NCI-H1930 (cell line): ENCODE measurements around the gene SHCBP1.

ENCODE experiments used
- DNase-seq, 2 experiments: peaks; one replicate each; lab custom pipeline; 2025; lab: John Stamatoyannopoulos, UW

Gene SHCBP1

DNA sequence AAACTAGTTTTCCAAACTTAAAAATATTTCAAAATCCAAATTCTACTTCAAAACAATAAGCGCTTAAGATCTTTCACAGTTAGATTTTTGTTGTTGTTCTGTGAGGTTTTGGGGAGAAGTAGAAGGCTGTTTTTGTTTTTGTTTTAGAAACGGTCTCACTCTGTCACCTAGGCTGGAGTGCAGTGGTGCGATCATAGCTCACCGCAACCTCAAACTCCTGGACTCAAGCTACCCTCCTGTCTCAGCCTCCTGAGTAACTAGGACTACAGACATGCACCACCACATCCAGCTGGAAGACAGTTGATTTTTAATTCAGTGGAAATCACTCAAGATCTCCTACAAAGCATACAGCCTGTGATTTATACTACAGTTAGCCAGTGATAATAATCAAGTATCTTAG, 2.7 kb downstream of the SHCBP1 start:
- DNase-seq = no peak

DNA sequence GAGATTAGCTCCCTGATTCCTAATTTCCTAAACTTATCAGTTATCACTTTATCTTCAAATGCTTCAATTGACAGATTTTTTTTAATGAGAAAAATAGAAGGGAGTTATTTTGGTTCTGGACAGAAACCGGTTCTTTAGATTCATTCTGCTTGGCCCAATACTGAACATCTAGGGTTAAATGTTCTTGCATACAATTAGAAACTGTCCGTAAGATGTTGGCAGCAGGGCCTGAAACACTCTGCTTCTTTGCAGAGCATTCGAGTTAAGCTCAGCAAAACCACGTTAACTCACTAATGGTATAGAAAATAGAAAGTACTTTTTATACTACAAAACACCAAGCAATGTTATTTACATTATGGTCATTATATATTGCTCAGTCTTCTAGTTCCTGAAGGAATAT, 7.2 kb downstream of the SHCBP1 start:
- DNase-seq = no peak

DNA sequence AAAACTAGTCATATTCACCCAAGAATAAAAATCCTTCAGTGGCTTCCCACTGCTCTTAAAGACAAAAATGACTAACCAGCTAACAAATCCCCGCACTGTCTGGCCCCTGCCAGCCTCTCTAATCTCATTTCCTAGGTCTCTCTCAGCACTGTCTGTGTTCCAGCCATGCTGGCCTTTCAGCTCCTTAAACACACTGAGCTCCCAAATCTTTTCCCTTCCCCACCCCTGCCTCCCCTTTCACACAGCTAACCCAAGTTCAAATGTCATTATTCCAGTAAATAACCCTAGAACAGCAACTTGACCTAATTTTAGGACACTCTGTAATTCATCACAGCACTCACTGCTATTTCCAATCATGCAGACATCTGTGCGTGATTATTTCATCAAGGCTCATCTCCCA, 7.8 kb downstream of the SHCBP1 start:
- no peak for DNase-seq

DNA sequence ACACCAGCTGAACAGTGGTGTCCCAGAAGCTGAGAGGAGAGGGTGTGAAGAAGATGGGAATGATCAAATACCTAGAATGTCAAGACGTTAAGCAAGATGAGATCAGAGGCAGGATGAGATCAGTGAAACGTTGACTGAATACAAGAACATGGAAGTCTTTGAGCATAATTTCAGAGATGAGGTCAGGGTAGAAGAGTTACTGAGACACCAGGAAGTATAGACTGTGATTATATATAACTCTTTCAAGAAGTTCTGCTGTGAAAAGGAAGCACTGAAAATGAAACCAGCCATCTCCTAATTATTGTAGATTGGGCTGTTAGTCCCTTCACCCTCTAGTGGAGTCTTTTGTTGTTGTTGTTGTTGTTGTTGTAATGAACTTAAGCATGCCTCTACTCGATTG, 9.1 kb downstream of the SHCBP1 start:
- no peak for DNase-seq

DNA sequence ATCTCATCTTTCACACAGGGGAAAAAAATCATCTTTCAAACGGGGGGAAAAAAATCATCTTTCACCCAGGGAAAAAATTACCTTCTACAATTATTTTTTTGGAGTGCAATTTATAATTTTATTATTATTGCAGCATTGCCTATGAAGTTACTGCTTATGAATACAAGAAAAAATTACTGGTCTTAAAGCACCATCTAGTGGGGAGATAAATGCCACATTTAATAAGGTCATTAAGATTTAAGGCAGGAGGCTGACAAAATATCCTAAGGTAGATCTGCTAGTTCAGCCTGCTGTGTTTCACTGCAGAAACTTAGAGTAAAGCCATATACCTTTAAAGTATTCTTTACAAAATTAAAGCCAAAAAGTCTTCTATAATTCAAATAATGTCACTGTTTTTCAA, 13.7 kb downstream of the SHCBP1 start:
- DNase-seq = no peak

DNA sequence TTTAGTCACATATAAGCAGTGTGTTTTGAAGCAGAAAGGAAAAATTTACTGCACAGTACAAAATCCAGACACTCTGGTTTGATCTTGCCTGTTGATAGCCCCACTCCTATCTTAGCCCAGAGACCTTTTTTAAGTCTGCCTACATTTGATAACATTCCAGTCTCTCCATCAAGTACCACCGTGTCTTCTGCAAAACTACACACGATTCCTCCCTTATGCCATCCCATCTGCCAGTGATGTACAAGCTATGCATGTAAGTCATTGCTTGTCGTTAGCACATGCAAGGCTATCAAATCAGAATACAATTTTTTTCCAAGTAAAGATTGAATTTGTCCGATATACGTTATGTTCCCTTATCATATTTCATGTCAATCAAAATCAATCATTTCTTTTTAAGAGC, 14.9 kb downstream of the SHCBP1 start:
- no peak for DNase-seq

DNA sequence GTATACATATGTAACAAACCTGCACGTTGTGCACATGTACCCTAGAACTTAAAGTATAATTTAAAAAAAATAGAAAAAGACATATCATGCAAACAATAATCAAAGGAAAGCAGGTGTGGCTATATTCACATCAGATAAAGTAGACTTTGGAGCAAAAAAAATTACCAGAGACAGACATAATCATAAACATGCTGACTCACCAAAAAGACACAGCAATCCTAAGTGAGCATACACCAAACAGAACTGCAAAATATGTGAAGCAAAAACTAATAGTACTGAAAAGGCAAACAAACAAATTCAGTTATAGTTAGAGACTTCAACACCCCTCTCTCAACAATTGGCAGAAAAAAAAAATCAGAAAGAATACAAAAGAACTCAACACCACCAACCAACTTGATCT, 29.9 kb downstream of the SHCBP1 start:
- no peak for DNase-seq

DNA sequence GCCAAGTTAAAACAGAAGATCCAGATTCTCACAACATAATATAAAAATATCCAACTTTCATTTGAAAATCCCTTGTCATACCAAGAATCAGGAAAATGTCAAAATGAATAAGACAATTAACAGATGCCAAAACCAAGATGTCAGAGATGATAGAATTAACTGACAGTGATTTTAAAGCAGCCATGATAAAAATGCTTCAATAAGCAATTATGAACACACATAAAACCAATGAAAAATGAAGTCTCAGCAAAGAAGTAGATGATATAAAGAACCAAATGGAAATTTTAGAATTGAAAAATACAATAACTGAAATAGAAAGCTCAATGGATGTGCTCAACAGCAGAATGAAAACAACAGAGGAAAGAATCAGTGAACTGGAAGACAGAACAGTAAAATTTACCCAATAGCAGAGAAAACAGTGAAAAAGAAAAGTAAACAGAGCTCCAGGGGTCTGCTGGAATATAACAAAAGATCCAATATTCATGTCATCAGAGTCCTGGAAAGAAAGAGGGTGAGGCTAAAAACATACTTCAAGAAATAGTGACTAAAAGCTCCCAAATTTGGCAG, 35.1 kb downstream of the SHCBP1 start:
- no peak for DNase-seq

DNA sequence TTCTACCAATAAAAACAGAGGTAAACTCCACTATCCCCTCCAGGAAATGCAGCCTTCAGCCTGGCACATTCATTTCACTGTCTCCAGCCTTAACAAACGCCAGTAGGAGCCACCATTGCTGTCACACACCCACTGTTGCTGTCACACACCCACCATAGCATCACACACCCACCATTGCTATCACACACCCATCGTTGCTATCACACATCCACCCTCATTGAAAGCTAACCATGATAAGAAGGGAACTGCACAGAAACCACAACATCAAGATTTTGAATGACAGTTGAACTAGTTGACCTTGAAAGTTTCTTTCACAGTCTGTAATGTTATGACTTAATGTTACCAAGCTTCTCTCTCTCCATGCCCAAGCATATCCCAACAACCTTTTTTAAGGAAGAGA, 38.1 kb downstream of the SHCBP1 start:
- DNase-seq = no peak

DNA sequence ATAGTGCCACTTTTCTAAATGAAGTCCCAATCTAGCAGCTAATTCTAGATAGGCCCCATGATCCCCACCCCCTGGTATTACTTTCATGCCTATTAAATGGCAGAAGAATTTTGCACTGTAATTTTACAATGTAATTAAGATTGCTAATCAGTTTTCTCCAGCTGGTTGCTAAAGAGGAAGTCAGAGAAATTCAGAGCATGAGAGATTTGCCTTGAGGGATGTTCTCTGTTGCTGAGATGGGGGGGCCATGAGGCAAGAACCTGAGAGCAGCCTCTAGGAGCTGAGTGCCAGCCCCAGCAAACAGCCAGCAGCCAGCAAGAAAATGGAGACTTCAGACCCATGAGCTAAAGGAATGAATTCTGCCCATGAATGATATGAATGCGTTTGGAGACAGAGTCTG, 38.9 kb downstream of the SHCBP1 start:
- no peak for DNase-seq

DNA sequence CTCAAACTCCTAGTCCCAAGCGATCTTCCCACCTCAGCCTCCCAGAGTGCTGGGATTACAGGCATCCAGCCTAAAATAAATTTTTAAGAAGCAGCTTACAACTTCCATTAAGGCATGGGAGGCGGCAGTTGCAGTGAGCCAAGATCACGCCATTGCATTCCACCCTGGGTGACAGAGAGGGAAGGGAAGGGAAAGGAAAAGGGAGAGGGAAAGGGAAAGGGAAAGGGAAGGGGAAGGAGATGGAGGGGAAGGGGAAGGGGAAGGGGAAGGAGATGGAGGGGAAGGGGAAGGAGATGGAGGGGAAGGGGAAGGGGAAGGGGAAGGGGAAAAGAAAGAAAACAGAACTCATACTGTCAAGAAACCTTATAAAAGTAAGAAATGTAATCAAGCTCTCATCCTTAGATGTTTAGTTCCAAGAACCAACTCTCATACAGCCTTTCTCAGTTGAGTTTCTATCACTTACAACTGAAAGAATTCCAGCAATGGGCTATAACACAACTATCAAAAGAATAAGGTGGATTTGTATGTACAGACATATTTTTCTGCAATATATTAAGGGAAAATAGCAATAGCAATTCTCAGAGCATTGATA, 43.1 kb downstream of the SHCBP1 start:
- no peak for DNase-seq

DNA sequence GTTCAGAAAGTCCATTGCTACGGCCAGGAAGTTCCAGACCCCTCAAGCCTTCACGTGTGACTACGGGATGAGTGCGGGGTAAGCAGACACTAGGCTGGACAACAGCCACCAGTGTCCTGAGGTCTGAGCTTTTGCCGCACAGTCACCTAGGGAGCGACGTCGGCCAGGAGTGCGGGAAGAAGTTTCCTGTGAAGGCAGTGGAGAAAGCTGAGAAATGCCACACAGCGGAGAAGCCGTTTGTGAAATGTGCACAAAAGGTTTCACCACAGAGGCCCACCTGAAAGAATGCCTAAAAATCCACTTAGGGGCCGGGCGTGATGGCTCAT, 47.4 kb downstream of the SHCBP1 start:
- no peak for DNase-seq

DNA sequence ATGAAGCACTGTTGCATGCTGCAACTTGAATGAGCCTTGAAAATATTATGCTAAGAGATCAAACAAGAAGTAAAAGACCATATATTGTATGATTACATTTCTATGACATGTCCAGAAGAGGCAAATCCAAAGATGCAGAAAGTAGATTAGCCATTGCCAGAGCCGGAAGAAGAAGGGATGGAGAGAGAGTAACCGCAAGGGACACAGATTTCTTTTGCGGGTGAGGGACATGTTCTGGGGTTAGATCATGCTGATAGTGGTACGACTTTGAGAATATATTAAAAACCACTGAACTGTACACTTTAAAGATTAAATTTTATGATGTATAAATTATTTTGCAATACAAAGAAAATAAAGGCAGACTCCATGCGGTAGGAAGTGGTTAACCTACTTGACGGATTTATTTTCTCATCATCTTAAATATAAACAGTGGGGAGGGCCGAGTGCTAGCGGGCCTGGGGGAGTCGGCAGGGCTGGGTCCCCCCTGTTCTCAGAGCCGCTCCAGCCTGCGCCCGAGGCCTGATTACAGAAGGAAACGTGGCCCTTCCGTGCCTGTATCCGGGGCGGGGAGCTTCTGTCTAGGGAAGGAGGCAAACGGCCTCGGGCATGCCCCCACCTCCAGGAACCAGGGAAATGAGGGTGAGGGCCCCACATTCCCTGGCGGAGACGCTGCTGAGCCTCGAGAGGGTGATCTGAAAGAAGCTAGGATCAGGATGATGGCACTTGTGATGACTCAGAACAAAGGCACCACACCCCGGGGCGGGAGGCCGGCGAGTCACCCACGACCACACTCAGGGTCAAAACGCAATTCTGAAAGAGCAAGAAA, 48.0 kb downstream of the SHCBP1 start:
- DNase-seq = no peak

DNA sequence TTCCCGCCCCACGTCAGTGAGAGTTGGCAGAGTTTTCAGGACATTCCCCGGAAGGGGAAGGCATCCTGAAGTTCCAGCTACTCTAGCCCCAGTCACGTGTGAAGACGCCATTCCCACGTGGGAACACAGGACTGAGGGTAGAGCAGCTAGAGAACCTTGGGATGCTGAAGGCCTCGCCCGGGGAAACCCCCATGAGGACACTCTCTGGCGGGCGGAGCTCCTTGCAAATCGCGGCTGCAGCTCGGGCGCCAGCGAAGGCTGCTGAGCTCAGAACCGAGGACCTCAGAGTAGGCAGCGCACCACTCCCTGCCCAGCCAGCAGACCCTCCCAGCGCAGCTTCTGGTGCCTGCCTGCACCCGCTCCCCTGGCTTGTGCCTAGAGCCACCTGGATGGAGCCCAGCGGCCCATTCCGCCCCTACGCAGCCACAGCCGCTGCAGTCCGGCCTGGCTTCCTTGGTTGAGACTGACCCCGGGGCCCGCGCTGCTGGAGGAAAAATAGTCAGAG, 51.9 kb downstream of the SHCBP1 start:
- no peak for DNase-seq

DNA sequence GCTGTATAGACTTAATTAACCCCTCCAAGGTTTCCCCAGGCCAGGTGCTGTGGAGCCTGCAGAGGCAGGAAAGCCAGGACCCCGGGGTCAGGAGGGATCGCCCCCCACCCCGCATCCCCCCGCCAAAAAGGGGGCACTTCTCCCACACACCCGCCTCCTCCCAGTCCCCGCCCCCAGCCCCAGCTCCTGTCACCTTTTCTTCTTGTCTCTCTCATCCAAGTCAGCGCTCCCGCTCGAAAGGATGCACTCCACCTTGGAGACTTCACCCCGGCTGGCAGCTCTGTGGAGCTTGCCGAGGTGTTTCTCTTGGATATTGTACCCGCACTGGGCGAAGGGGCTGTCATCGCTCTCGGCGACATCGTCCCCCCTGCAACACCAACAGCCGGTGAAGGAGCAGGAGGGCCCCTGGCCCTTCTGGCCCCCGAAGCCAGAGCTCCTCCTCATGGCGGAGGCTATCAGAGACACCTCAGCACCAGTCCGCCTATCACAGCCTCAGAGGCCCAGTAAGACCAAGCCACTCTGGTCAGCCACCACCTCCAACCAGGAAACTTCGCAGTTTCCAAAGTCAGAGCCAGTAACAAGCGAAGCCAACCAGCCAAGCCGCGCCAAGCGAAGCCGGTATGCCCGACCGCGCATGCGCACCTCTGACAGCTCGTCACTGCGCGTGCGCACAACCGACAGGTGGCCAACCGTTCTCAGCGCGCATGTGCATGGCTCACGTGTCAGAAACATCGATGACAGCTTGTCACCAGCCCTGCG, 52.5 kb downstream of the SHCBP1 start:
- no peak for DNase-seq

DNA sequence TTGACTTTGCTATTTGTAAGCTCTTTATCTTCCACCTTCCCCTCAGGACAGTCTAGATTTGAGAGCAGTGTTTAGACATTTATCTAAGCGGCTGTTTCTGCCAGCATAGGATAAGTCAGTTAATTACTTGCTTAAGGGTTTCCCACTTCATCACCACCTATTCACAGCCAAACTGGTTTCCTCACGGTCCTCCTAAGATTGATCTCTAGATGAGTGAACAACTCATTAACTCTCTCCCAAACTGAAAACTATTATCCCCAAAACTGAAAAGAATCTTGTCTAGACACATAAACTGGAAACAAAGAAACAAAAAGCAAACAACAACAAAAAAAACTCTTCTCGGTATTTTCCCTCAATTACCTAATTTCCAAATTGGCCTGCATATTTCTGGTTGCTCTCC, 58.2 kb downstream of the SHCBP1 start:
- no peak for DNase-seq

DNA sequence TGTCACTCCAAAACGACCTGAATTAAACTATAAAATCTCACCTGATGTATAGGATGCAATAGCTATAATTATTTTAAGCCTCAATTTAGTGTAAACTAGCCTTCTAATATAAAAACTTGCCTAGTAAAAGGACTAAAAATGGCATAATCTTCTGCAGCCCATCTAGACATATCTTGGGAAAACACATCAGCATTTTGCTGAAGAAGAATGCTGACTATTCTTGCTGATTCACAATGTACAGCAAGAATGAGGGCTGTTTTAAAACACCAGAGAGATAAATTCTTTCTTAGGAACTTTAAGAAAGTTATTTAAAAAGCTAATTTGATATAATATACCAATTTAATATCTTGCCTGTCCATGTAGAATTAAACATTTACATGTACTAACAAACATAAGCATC, 63.2 kb downstream of the SHCBP1 start:
- no peak for DNase-seq

DNA sequence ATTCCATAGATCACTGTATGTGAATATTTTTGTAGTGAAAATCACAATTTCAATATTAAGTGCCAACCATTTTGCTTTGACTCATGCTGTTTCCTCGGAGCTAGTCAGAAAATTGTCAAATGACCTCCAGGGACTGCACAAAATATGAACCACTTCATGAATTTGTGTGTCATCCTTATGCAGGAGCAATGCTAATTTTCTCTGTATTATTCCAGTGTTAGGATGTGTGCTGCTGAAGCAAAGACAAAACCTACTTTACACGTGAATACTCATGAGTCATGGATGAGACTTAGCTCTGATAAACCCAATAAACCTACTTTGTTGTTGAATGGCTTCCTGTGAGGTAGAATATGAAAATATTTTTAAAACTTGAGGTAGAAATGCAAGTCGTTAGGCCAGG, 65.2 kb downstream of the SHCBP1 start:
- DNase-seq = no peak

DNA sequence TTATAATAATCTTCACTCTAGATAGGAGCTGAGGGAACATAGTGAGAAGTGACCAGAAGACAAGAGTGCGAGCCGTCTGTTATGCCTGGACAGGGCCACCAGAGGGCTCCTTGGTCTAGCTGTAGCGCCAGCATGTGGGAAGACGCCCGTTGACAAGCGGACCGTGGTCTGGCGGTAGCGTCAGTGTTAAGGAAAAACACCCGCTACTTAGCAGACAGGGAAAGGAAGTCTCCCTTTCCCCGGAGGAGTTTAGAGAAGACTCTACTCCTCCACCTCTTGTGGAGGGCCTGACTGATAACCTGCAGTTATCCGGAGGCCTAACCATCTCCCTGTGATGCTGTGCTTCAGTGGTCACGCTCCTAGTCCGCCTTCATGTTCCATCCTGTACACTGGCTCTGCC, 66.7 kb downstream of the SHCBP1 start:
- DNase-seq = peak; percentile 0 to 25

DNA sequence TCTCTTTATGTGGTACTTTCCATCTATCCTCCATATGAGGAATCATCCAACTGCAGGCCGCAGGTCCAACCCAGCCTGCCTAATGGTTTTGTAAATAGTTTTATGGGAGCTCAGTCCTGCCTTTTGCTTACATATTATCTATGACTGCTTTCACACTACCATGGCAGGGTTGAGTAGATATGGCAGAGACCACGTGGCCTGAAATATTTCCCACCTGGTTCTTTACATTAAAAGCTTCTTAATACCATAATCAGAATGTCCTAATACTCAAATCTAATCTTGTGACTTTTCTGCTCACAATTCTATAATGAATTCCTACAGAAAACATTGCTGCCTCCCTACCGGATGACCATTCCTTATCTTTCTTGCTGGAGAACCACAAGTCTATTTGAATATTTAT, 71.7 kb downstream of the SHCBP1 start:
- no peak for DNase-seq
